B cell (primary cell): ENCODE data around the gene COQ9. TPM values are rescaled to one million over a fixed set of nuclear protein-coding genes. Genes with fewer than 3 reads are reported as not detected.

Experiments used
- ATAC-seq: fragments of 200-7000 bp; cut with Tn5 transposase; one replicate; pipeline ENCODE4 v1.10.0; 2021; ENCODE audit warnings: low read depth, mild to moderate bottlenecking, moderate number of reproducible peaks, moderate library complexity
- CTCF ChIA-PET: fragments of 350-600 bp; sonication (Branson Sonifier 250); formaldehyde crosslinking; loops from one replicate; lab custom pipeline; 2021; ENCODE audit warnings: antibody characterized with exemption, inconsistent platforms; lab: Charles Lee
- POLR2A ChIA-PET: fragments of 350-600 bp; sonication (Branson Sonifier 250); formaldehyde crosslinking; loops from one replicate; lab custom pipeline; 2021; ENCODE audit warnings: antibody characterized with exemption; lab: Charles Lee
- DNase-seq: peaks from one replicate; pipeline ENCODE4 v3.0.0; 2013
- H2AFZ ChIP-seq: 2 replicates; pipeline ENCODE4 v1.6.1; 2012; ENCODE audit warnings: mild to moderate bottlenecking, low read depth, low read length; ENCODE audit not compliant: insufficient read depth, poor library complexity, severe bottlenecking
- H3K27ac ChIP-seq, 2 donors: 1 replicate in 1 of 2; 2 replicates in 1 of 2; pipeline ENCODE4 v1.5.1; 2012 to 2013; ENCODE audit warnings: low read length in 2 of 2, mild to moderate bottlenecking in 2 of 2, moderate library complexity in 1 of 2
- H3K27me3 ChIP-seq, 4 experiments: fragments of 200-600 bp in 1 of 4; sonication (generic) in 1 of 4; replicated peaks in 1 of 4; 1 replicate in 2 of 4; 2 replicates in 2 of 4; pipeline versions ENCODE4 v1.6.1 to v1.7.0; 2013 to 2016; ENCODE audit warnings: low read length in 3 of 4, mild to moderate bottlenecking in 2 of 4, mixed read lengths in 1 of 4, moderate library complexity in 1 of 4; ENCODE audit not compliant: insufficient read depth in 4 of 4, control insufficient read depth in 3 of 4; ENCODE audit errors: control extremely low read depth in 1 of 4
- H3K36me3 ChIP-seq, 2 experiments: replicated peaks in 1 of 2; 1 replicate in 1 of 2; 2 replicates in 1 of 2; pipeline versions ENCODE4 v1.6.1 to v1.7.1; 2013; ENCODE audit warnings: low read length in 1 of 2; ENCODE audit not compliant: insufficient read depth in 2 of 2, control insufficient read depth in 1 of 2; ENCODE audit errors: control extremely low read depth in 1 of 2, extremely low read depth in 1 of 2
- H3K4me1 ChIP-seq, 2 donors: fragments of 200-600 bp in 1 of 2; sonication (generic) in 1 of 2; 1 replicate in 1 of 2; 2 replicates in 1 of 2; pipeline versions ENCODE4 v1.5.1 to v1.6.1; 2013 to 2017; ENCODE audit warnings: low read length in 2 of 2; ENCODE audit not compliant: control insufficient read depth in 2 of 2, insufficient read depth in 2 of 2
- H3K4me2 ChIP-seq: replicated peaks from 2 replicates; pipeline ENCODE3; 2012; ENCODE audit warnings: mild to moderate bottlenecking, low read depth, low read length; ENCODE audit not compliant: poor library complexity, severe bottlenecking
- H3K4me3 ChIP-seq, 5 experiments: fragments of 200-600 bp in 1 of 5; sonication (generic) in 1 of 5; 1 replicate in 3 of 5; 2 replicates in 2 of 5; pipeline versions ENCODE4 v1.5.1 to v1.7.0; 2011 to 2016; ENCODE audit warnings: low read length in 4 of 5, mild to moderate bottlenecking in 4 of 5, low read depth in 2 of 5, control low read depth in 1 of 5, moderate library complexity in 1 of 5; ENCODE audit not compliant: insufficient read depth in 1 of 5; ENCODE audit errors: control extremely low read depth in 1 of 5, extremely low read depth in 1 of 5
- H3K79me2 ChIP-seq: fragments of 200-600 bp; sonication (generic); one replicate; pipeline ENCODE4 v1.6.0; 2016; ENCODE audit warnings: low read length; ENCODE audit not compliant: control insufficient read depth, insufficient read depth
- H3K9ac ChIP-seq: fragments of 200-600 bp; sonication (generic); 2 replicates; pipeline ENCODE4 v1.6.1; 2017; ENCODE audit warnings: mild to moderate bottlenecking, low read length, moderate library complexity
- H3K9me3 ChIP-seq, 3 donors: one replicate each; pipeline versions ENCODE4 v1.6.1 to v1.7.1; 2013; ENCODE audit warnings: low read length in 2 of 3; ENCODE audit not compliant: control insufficient read depth in 2 of 3, insufficient read depth in 1 of 3; ENCODE audit errors: control extremely low read depth in 1 of 3
- H4K20me1 ChIP-seq: 2 replicates; pipeline ENCODE4 v1.6.0; 2012; ENCODE audit warnings: mild to moderate bottlenecking, low read length; ENCODE audit not compliant: insufficient read depth, control insufficient read depth, poor library complexity, severe bottlenecking
- H3K27ac Mint-ChIP-seq: one replicate; pipeline ENCODE4 v1.8.0; 2021; ENCODE audit warnings: mixed read lengths
- H3K27me3 Mint-ChIP-seq: one replicate; pipeline ENCODE4 v1.8.0; 2021; ENCODE audit warnings: mixed read lengths
- H3K4me1 Mint-ChIP-seq: one replicate; pipeline ENCODE4 v1.8.0; 2021; ENCODE audit warnings: mixed read lengths
- H3K4me3 Mint-ChIP-seq: one replicate; pipeline ENCODE4 v1.8.0; 2021; ENCODE audit warnings: mixed read lengths
- H3K9me3 Mint-ChIP-seq: one replicate; pipeline ENCODE4 v1.8.0; 2022; ENCODE audit warnings: mixed read lengths; ENCODE audit not compliant: insufficient read depth
- CTCF ChIP-seq: fragments of 200-600 bp; IDR thresholded peaks from one replicate; pipeline ENCODE4 v1.8.0; 2022; ENCODE audit warnings: antibody characterized with exemption, mild to moderate bottlenecking
- EZH2 ChIP-seq: IDR thresholded peaks from 2 replicates; pipeline ENCODE4 v1.6.1; 2012; ENCODE audit warnings: borderline replicate concordance, low read depth, mild to moderate bottlenecking, moderate library complexity, low read length; ENCODE audit not compliant: insufficient read depth, poor library complexity, severe bottlenecking
- WGBS: methylation state at CpG from one replicate; pipeline ENCODE4 v1.1.5; 2013; ENCODE audit warnings: missing lambda C conversion rate; ENCODE audit not compliant: insufficient coverage; 5-methylcytosine and 5-hydroxymethylcytosine counted together
- intact Hi-C: fragments of 100-400 bp; cut with micrococcal nuclease; formaldehyde crosslinking; loops from one replicate; pipeline ENCODE4 v1.10.0; 2022
- polyA plus RNA-seq: library from polyadenylated mRNA; depleted of rRNA; stranded (reverse); fragments of >200 nt; gene quantifications from 2 replicates; pipeline ENCODE4 v1.2.3, GENCODE V29; 2012
- total RNA-seq, 2 donors: library from RNA; stranded (reverse); fragments of 120-200 nt in 1 of 2; gene quantifications; 1 replicate in 1 of 2; 2 replicates in 1 of 2; pipeline versions ENCODE4 v1.2.3 to v1.2.4, GENCODE V29; 2013 to 2022

The COQ9 gene
- total and polyA plus RNA-seq, 2 donors (not counting 1 experiment from before 2014, with no cell fraction given): 41.5 to 53.0 TPM

GRCh38 chr16:57409065-57409464 lies 38.2 kb upstream of the COQ9 start:
- H4K20me1 ChIP-seq: no peaks in the 10 kb centered on the region
- no peaks in the 10 kb centered on the region for H3K79me2 ChIP-seq
- ATAC-seq (no peak), DNase-seq (no peak)
- no peak overlapping the region for H2AFZ ChIP-seq
- H3K4me2 ChIP-seq: no peak overlapping the region
- H3K9me3 Mint-ChIP-seq: no peaks in the 10 kb centered on the region
- H3K9ac ChIP-seq: no peak overlapping the region
- TF ChIP-seq EZH2: no peak
- no peak for TF ChIP-seq CTCF
- H3K27me3 Mint-ChIP-seq: no peaks in the 10 kb centered on the region
- peaks cover 41 to 44% of the 10 kb centered on the region in 2 donors for H3K4me1 ChIP-seq
- no peak overlapping the region for H3K4me3 ChIP-seq
- H3K4me3 Mint-ChIP-seq: no peak overlapping the region
- peaks cover 0 to 15% (median 0%) of the 10 kb centered on the region in 3 donors for H3K9me3 ChIP-seq
- H3K27ac ChIP-seq: no peak overlapping the region
- H3K27me3 ChIP-seq: no peaks in the 10 kb centered on the region
- peaks cover 46% of the 10 kb centered on the region for H3K4me1 Mint-ChIP-seq
- ChIA-PET POLR2A (no interaction called here), CTCF (interaction anchor here (1.6 to 7.1 kb wide), 2 partner anchors 9 to 107 kb away, joined by 5 to 63 read pairs; no protein-coding TSS in a partner anchor)
- peak overlapping the region; percentile 4 for H3K27ac Mint-ChIP-seq
- WGBS: 40% methylated on average over 5 of the region's 5 CpGs
- no peaks in the 10 kb centered on the region for H3K36me3 ChIP-seq
- intact Hi-C loops: no loop called here

- no peak for DNase-seq
- H3K4me3 Mint-ChIP-seq: no peak overlapping the region
- Histone ChIP-seq H3K27ac (no peak overlapping the region), H3K79me2 (no peaks in the 10 kb centered on the region), H2AFZ (no peak overlapping the region), H3K4me3 (no peak overlapping the region), H3K27me3 (no peaks in the 10 kb centered on the region), H3K36me3 (no peaks in the 10 kb centered on the region), H4K20me1 (no peaks in the 10 kb centered on the region), H3K9ac (no peak overlapping the region), H3K4me1 (peaks cover 42 to 49% of the 10 kb centered on the region in 2 donors), H3K4me2 (no peak overlapping the region), H3K9me3 (peaks cover 0 to 15% (median 0%) of the 10 kb centered on the region in 3 donors)
- intact Hi-C loops: no loop called here
- TF ChIP-seq CTCF: no peak
- TF ChIP-seq EZH2: no peak
- no peaks in the 10 kb centered on the region for H3K9me3 Mint-ChIP-seq
- no peaks in the 10 kb centered on the region for H3K27me3 Mint-ChIP-seq
- peaks cover 48% of the 10 kb centered on the region for H3K4me1 Mint-ChIP-seq
- 91% methylated on average over 14 of the region's 14 CpGs for WGBS
- peak overlapping the region; percentile 43 for H3K27ac Mint-ChIP-seq
- CTCF ChIA-PET: interaction anchor here (1.6 to 7.1 kb wide), 2 partner anchors 8 to 108 kb away, joined by 5 to 63 read pairs; no protein-coding TSS in a partner anchor
- ATAC-seq: no peak
- POLR2A ChIA-PET: no interaction called here
Measured at GRCh38 chr16:57409870-57410587, 37.2 kb upstream of the COQ9 start.
